Fibroblast of the aortic adventitia (primary cell): ENCODE measurements around the gene SIGLEC12. TPM values are rescaled to one million over a fixed set of nuclear protein-coding genes. Genes with fewer than 3 reads are reported as not detected.

Source experiments
- DNase-seq: peaks from one replicate; pipeline ENCODE4 v3.0.0-alpha.2; 2010; ENCODE audit warnings: low read depth
- H3K4me3 ChIP-seq: 2 replicates; pipeline ENCODE4 v1.5.1; 2011; ENCODE audit warnings: low read depth, mild to moderate bottlenecking, control low read depth, low read length, moderate library complexity
- CTCF ChIP-seq: IDR thresholded peaks from 2 replicates; pipeline ENCODE4 v1.5.1; 2011; ENCODE audit warnings: mild to moderate bottlenecking, low read length, control low read depth, inconsistent platforms; ENCODE audit not compliant: insufficient read depth
- total RNA-seq: library from RNA; depleted of rRNA; stranded (reverse); fragments of >200 nt; gene quantifications from 2 replicates; pipeline ENCODE4 v1.2.3, GENCODE V29; 2012; ENCODE audit warnings: low replicate concordance

The SIGLEC12 gene
- total RNA-seq, 1 donor, result not detected

GRCh38 chr19:51535535-51535934 lies 33.9 kb upstream of the SIGLEC12 start:
- DNase-seq, result no peak
- no peak for TF ChIP-seq CTCF
- H3K4me3 ChIP-seq, result no peak overlapping the region

- DNase-seq, result no peak
- TF ChIP-seq CTCF, result no peak
- no peak within 1 kb of the TSS for H3K4me3 ChIP-seq
These were observed 30.0 kb upstream of the SIGLEC12 start, which contains the start of gene SIGLEC6 for GRCh38 chr19:51531349-51532315. Gene SIGLEC6 (minus strand): TSS chr19:51531670. CDS start chr19:51531648, 22 bp downstream.

DNA sequence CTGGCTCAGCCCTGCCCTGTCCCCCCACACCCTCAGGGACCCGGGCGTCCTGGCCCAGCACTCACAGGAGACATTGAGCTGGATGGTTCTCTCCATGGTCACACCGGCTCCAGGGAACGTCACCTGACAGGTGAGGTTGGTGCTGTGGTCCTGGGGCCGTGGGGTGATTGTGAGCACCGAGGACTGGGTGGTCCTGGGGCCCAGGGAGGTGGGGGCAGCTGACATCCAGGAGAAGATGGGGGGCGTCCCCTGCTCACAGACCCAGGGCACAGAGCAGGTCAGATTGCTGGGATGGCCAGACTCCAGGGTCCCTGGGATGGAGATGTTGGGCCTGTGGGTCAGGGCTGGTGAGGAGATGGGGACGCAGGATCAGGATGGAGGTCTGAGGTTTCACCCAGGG lies 29.0 kb upstream of the SIGLEC12 start:
- TF ChIP-seq CTCF, result no peak
- DNase-seq, result no peak
- no peak overlapping the region for H3K4me3 ChIP-seq

DNA sequence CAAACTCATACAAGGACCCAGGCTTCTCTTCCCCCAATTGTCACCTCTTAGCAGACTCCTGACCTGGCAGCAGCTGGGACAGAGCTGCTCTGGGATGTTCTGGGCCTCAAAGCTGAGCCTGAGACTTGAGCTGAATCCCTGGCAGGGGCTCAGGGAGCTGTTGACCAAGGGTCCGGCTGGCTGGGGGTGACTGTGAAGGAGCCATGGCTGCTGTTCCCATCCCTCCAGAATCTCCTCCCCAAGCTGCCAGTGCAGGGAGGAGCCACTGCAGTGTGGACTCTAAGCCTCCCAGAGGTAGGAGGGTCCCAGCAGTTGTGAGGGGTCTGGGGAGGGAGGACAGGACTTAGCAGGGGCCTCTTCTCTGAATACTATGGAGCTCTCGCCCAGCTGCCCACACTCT lies 27.7 kb upstream of the SIGLEC12 start:
- no peak for DNase-seq
- no peak for TF ChIP-seq CTCF
- H3K4me3 ChIP-seq, result no peak overlapping the region

GRCh38 chr19:51525651-51526050 lies 24.1 kb upstream of the SIGLEC12 start:
- no peak for TF ChIP-seq CTCF
- no peak overlapping the region for H3K4me3 ChIP-seq
- DNase-seq, result no peak

- H3K4me3 ChIP-seq, result no peak overlapping the region
- no peak for DNase-seq
- no peak for TF ChIP-seq CTCF
These were observed 23.2 kb upstream of the SIGLEC12 start for GRCh38 chr19:51524666-51525264.
